ENCODE results near the gene HHLA2. TPM values are rescaled to one million over a fixed set of nuclear protein-coding genes. Genes with fewer than 3 reads are reported as not detected.

HHLA2 gene
- total RNA-seq (1 to 10 TPM in 4 of 6 donors, under 1 TPM in 2; 0.28 to 2.8 (median 1.1) TPM), polyA plus RNA-seq (under 1 TPM; 0.23 to 0.54 TPM)

- Histone ChIP-seq H3K9me3 (no peaks in the 10 kb centered on the region), H3K27me3 (no peaks in the 10 kb centered on the region), H3K27ac (peak within 1 kb of the TSS in 3 of 4 donors; percentile 47 to 89 (median 86)), H3K4me3 (no peak within 1 kb of the TSS), H3K4me1 (peaks cover 30 to 33% (median 32%) of the 10 kb centered on the region in 3 donors), H3K36me3 (no peaks in the 10 kb centered on the region)
- 28 to 33% methylated on average over 2 of the region's 2 CpGs for WGBS, 2 donors
- intact Hi-C loops (cut with DNase I): no loop called here
- no peak for TF ChIP-seq CTCF (IDR thresholded peaks at IDR 0.05)
- ATAC-seq (peak; percentile 63 to 74 (median 70)), FAIRE-seq (peak; percentile 64), DNase-seq (peak in 1 of 6 donors; percentile 17)
These were observed at the start of gene HHLA2 for GRCh38 chr3:108296239-108296638. TSS of gene HHLA2 (plus strand) at chr3:108296548. CDS start at chr3:108351814, 55,266 bp downstream.

- H3K27ac ChIP-seq: no peak overlapping the region
- intact Hi-C loops (cut with DNase I): no loop called here
- WGBS, 2 donors: 91 to 92% methylated on average over 2 of the region's 2 CpGs
- no peaks in the 10 kb centered on the region for H3K4me1 ChIP-seq
- ATAC-seq: no peak
- no peak for TF ChIP-seq CTCF (IDR thresholded peaks at IDR 0.05)
- no peaks in the 10 kb centered on the region for H3K36me3 ChIP-seq
- H3K9me3 ChIP-seq: no peaks in the 10 kb centered on the region
- peak; percentile 47 for FAIRE-seq
- no peak overlapping the region for H3K4me3 ChIP-seq
- H3K27me3 ChIP-seq: no peaks in the 10 kb centered on the region
- no peak for DNase-seq
These were observed 45.7 kb upstream of the HHLA2 start for GRCh38 chr3:108250626-108251025.

- DNase-seq (no peak), FAIRE-seq (no peak), ATAC-seq (no peak)
- 47 to 55% methylated on average over 4 of the region's 4 CpGs for WGBS, 2 donors
- Histone ChIP-seq H3K36me3 (no peaks in the 10 kb centered on the region), H3K27ac (no peak overlapping the region), H3K27me3 (no peaks in the 10 kb centered on the region), H3K4me1 (no peaks in the 10 kb centered on the region), H3K9me3 (no peaks in the 10 kb centered on the region), H3K4me3 (no peak overlapping the region)
- intact Hi-C loops (cut with DNase I): no loop called here
- TF ChIP-seq CTCF (IDR thresholded peaks at IDR 0.05): no peak
These were observed 45.1 kb upstream of the HHLA2 start for GRCh38 chr3:108251265-108251664.

GRCh38 chr3:108251844-108252243, 44.5 kb upstream of the HHLA2 start:
- H3K27ac ChIP-seq: no peak overlapping the region
- ATAC-seq: no peak

More at GRCh38 chr3:108251844-108252243, 44.5 kb upstream of the HHLA2 start:
- intact Hi-C loops (cut with DNase I): no loop called here
- H3K36me3 ChIP-seq: no peaks in the 10 kb centered on the region
- DNase-seq: no peak
- H3K4me3 ChIP-seq: no peak overlapping the region
- TF ChIP-seq CTCF (IDR thresholded peaks at IDR 0.05): no peak
- 92 to 97% methylated on average over 1 of the region's 1 CpG for WGBS, 2 donors
- no peaks in the 10 kb centered on the region for H3K27me3 ChIP-seq
- FAIRE-seq: no peak
- H3K9me3 ChIP-seq: no peaks in the 10 kb centered on the region
- no peaks in the 10 kb centered on the region for H3K4me1 ChIP-seq
